AML-193 (cell line): ENCODE data around the gene NLRP12.
"Not testable (repeated sequence)": the region's sequence is repeated elsewhere in the genome, so short reads cannot be mapped to it uniquely, and the experiment has no call there.

Source experiments
- DNase-seq, 2 experiments: peaks; one replicate each; lab custom pipeline; 2025; lab: John Stamatoyannopoulos, UW

Gene NLRP12, protein sequence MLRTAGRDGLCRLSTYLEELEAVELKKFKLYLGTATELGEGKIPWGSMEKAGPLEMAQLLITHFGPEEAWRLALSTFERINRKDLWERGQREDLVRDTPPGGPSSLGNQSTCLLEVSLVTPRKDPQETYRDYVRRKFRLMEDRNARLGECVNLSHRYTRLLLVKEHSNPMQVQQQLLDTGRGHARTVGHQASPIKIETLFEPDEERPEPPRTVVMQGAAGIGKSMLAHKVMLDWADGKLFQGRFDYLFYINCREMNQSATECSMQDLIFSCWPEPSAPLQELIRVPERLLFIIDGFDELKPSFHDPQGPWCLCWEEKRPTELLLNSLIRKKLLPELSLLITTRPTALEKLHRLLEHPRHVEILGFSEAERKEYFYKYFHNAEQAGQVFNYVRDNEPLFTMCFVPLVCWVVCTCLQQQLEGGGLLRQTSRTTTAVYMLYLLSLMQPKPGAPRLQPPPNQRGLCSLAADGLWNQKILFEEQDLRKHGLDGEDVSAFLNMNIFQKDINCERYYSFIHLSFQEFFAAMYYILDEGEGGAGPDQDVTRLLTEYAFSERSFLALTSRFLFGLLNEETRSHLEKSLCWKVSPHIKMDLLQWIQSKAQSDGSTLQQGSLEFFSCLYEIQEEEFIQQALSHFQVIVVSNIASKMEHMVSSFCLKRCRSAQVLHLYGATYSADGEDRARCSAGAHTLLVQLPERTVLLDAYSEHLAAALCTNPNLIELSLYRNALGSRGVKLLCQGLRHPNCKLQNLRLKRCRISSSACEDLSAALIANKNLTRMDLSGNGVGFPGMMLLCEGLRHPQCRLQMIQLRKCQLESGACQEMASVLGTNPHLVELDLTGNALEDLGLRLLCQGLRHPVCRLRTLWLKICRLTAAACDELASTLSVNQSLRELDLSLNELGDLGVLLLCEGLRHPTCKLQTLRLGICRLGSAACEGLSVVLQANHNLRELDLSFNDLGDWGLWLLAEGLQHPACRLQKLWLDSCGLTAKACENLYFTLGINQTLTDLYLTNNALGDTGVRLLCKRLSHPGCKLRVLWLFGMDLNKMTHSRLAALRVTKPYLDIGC

GRCh38 chr19:53824134-53824611, at the start of gene NLRP12:
Gene NLRP12, minus strand, starts transcription at chr19:53824314. Its CDS starts 140 bp downstream, at chr19:53824174.
- DNase-seq, result peak; percentile 93 to 96

- no peak for DNase-seq
These were observed 48.6 kb upstream of the NLRP12 start for GRCh38 chr19:53872762-53873161.

GRCh38 chr19:53871454-53871853, 47.3 kb upstream of the NLRP12 start:
- DNase-seq, result peak; percentile 78

- peak; percentile 88 to 90 for DNase-seq
These were observed 46.4 kb upstream of the NLRP12 start for GRCh38 chr19:53870485-53870844.

- DNase-seq, result not testable (repeated sequence)
These were observed 45.8 kb upstream of the NLRP12 start for GRCh38 chr19:53869805-53870484.

DNA sequence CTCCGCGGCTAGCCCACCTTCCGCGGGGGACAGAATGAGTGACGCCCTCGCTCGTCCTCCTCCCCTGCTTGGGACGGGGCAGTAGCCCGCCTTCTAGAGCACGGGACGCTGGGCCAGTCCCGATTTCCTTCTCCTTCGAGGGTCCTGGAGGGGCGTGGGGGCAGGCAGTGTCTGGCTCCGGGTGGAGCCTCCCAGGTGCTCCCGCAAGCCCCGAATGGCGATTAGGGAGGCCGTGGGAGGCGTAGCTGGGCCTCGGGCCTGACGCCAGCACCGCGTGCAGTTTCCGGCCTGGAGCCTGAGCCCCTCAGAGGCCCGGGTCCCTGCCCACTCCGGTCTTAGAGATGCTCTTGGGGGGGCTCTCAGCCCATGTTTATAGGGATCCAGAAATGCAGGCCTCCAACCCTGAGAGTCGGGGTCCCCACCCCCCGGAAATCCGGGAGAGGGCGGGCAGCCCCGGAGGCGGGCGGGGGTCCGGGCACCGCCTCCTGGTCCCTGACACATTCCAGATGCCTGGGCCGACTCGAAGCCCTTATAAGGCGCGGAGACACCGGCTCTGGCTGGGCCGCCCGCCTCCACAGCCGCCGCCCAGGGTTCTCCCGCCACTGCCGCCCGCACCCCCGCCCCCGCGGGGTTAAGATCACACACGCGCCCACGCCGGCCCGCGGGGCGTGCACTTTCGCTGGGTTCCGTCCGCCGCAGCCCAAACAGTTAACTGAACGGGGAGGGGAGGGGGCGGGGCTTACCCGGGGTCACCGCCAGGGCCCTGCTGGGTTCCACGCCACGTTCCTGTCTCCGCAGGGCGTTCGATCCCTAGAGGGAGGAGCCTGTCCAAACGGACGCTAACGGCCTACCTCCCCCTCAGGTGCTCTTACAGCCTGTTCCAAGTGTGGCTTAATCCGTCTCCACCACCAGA, 45.0 kb upstream of the NLRP12 start:
- peak; percentile 85 to 87 for DNase-seq

- no peak for DNase-seq
These were observed 44.2 kb upstream of the NLRP12 start for GRCh38 chr19:53868091-53868891.

DNA sequence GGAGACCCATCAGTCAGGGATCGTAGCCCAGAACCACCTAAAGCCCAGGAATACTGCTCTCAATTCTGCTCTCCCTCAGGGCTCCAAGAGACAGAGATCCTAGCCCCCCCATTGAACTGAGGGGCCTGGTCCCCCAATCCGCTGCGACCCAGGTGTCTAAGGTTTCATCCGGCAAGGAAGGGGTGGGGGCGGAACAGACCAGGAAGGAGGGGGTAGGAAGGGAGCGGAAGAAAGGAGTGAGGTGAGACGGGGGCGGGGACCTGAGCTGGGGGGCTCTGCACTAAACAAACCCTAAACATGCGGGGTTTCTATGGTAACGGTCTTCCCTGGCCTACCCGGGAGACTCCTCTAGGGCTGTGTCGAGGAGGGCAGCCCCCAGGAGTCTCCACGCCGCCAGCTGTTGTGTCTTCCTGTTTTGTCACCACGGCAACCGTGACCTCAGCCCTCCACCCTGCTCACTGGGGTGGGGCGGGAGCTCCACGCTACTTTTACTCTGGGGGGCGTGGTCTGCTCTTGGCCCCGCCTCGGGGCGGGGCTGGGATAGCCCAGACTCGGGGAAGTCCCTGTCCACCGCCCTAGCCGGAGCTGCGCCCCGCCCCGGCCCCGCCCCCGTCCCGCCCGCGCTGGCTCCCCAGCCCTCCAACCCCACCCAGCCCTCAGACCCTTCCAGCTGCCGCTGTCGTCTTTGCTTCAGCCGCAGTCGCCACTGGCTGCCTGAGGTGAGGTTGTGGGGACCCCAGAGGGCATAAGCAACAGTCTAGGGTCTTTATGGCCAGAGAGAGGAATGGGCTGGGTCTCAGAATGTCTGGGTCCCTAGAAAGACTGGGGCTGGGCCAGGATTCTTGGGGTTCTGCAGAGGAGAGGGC, 43.3 kb upstream of the NLRP12 start, which contains the start of gene MYADM:
TSS of gene MYADM (plus strand) at position 659 of the 866 bp plus-strand sequence. CDS start 5,647 bp downstream, outside the sequence.
- peak; percentile 86 to 87 for DNase-seq

- DNase-seq, result no peak
These were observed 42.7 kb upstream of the NLRP12 start for GRCh38 chr19:53866865-53867224.

DNA sequence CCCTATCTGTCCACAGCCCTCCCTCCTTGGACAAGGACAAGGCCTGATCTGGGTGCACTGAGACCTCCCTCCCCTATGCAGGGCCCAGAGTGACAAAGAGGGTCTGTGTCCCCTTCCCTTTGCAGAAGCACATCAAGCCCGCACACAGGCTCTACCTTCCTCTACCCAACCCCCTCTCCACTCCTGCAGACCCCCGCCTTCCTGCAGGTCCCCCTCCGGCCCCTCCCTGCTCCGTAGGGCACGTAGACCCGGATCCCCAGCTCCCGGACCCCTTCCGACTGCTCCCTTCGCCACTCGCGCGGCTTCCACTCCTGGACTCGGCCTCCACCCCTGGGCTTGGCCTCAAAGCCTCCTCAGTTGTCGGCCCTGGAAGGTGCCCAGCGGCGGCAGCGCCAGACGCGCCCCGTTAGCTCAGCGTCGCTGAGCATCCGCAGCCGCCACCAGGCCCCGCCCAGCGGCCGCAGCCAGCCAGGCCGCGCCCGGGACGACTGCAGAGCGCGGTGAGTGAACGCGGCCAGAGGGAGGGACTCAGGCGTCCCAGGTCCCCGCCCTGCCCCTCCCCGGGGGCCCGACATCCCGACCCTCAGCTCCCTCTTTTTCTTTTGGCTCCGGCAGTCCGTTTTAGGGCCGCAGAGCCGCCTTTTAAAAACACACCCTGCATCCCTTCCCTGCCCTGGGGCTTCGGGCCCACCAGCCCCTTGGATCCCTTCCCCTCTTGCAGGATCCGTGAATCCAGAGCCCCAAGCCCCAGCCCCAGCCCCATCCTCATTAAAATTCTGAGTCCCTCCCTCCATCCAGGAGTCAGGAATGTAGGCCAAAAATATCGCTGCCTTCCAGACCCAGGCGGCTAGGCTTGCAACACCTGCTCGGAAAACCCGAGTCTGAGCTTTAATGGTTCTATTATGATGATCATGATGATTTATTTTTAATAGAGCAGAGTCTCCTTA, 42.1 kb upstream of the NLRP12 start:
- DNase-seq, result peak in 1 of 2 experiments; percentile 27

GRCh38 chr19:53865523-53865917, 41.4 kb upstream of the NLRP12 start:
- no peak for DNase-seq

DNA sequence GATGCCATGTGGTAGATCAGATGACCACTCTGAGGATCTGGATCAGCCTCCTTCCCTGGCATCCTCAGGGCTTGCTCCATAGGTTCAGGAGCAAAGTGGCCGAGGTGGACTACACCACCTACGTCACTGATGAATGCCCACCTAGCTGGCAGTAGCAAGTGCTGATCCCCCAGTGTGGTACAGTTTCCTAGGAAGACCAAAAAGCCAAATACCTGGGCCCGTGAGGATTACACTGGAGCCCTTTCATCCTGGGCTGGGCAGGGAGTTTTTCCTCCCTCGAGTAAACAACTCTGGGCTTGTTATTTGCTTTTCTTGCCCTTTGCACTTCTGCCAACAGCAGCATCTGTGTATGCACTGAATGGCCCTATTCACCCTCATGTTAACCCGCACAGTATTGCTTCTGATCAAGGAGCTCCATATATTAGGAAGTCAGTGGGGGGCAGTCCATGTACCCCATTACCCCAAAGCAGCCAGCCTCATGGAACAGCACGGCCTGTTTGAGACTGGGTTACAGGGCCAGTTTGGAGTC, 40.3 kb upstream of the NLRP12 start:
- DNase-seq, result no peak

DNA sequence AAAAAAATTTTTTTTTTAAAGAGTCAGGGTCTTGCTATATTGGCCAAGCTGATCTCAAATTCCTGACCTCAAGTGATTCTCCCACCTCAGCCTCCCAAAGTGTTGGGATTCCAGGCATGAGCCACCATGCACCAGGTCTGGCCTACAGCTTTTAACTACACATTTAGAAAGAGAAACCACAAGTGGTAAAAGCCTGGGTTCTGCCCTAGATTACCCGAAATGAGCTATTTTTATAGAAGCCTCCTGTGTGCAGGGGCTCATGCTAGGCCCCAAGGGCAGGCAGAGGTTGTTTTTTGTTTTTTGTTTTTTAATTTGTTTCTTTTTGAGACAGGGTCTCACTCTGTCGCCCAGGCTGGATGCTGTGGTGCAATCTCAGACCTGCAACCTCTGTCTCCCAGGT, 29.6 kb upstream of the NLRP12 start:
- no peak for DNase-seq

DNA sequence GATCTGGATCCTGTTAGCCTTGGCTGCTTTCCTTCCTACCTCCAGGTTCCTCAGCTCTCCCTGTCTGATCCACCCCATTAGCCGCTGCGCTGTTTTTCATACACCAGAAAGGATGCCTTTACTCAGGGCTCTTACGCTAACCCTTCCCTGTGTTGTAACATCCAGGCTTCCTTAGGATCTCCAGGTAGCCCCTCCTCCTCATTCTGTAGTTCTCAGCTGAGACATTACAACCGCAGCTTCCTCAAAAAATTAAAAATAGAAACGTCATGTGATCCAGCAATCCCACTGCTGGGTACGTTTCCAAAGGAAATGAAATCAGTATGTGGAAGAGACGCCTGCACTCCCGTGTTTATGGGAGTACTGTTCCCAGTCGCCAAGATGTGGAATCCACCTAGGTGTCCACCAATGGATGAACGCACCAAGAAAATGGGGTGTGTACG, 25.1 kb upstream of the NLRP12 start:
- DNase-seq, result peak; percentile 19 to 33

GRCh38 chr19:53847555-53847954, 23.4 kb upstream of the NLRP12 start:
- no peak for DNase-seq

DNA sequence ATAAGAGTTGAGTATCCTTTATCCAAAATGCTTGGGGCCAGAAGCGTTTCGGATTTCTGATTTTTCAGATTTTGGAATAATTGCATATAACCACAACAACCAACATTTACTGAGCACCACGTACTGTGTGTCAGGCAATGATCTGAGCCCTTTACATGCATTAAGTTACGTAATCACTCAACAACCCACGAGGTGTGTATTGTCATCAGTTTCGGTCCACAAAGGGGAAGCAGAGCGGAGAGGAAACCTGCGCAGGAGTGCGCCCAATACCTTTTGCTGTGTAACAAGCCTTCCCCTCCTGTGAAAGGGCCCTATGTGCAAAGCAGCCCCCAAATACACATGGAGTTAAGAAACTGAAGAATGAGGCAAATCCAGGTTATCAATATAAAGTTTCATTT, 20.7 kb upstream of the NLRP12 start:
- DNase-seq, result peak; percentile 3 to 17

DNA sequence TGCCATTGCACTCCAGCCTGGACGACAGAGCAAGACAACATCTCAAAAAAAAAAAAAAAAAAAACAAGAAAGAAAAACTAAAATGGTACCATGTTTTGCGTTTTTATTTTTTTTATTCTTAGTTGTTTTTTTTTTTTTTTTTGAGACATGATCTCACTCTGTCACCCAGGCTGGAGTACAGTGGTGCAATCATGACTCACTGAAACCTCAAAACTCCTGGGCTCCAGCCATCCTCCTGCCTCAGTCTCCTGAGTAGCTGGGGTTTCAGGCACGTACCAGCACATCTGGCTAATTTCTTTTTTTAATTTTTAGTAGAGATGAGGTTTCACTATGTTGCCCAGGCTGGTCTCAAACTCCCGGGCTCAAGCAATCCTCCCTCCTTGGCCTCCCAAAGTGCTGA, 16.8 kb upstream of the NLRP12 start:
- peak; percentile 4 to 23 for DNase-seq
